GM23338 (cell line): ENCODE results near the gene FAM120A. TPM values are rescaled to one million over a fixed set of nuclear protein-coding genes. Genes with fewer than 3 reads are reported as not detected.

Experiments
- ATAC-seq: fragments of 200-7000 bp; cut with Tn5 transposase; 3 replicates; pipeline ENCODE4 v1.9.1; 2020
- DNase-seq: peaks from one replicate; pipeline ENCODE4 v3.0.0-alpha.2; 2015; ENCODE audit warnings: low spot score
- H2AFZ ChIP-seq: fragments of 200-600 bp; sonication (generic); 2 replicates; pipeline ENCODE4 v1.8.0; 2016; ENCODE audit warnings: antibody characterized with exemption, mild to moderate bottlenecking, moderate library complexity
- H3F3A ChIP-seq: fragments of 200-600 bp; sonication (generic); replicated peaks from 2 replicates; pipeline ENCODE4 v1.8.0; 2017; ENCODE audit warnings: antibody characterized with exemption, mixed run types, low read depth
- H3K27ac ChIP-seq: fragments of 200-600 bp; sonication (generic); 2 replicates; pipeline ENCODE4 v1.6.1; 2016; ENCODE audit warnings: low read depth
- H3K27me3 ChIP-seq: fragments of 200-600 bp; sonication (generic); 2 replicates; pipeline ENCODE4 v1.8.0; 2016; ENCODE audit warnings: mild to moderate bottlenecking, mixed run types, moderate library complexity; ENCODE audit not compliant: insufficient read depth
- H3K36me3 ChIP-seq: fragments of 200-600 bp; sonication (generic); 2 replicates; pipeline ENCODE4 v1.8.0; 2016; ENCODE audit warnings: mild to moderate bottlenecking; ENCODE audit not compliant: insufficient read depth
- H3K4me1 ChIP-seq: fragments of 200-600 bp; sonication (generic); 2 replicates; pipeline ENCODE4 v1.8.0; 2016; ENCODE audit warnings: mild to moderate bottlenecking, moderate library complexity; ENCODE audit not compliant: insufficient read depth
- H3K4me2 ChIP-seq: fragments of 200-600 bp; sonication (generic); 2 replicates; pipeline ENCODE4 v1.7.1; 2017; ENCODE audit warnings: mixed run types
- H3K4me3 ChIP-seq: fragments of 200-600 bp; sonication (generic); 2 replicates; pipeline ENCODE4 v1.6.1; 2016; ENCODE audit warnings: mixed run types
- H3K79me2 ChIP-seq: fragments of 200-600 bp; sonication (generic); replicated peaks from 2 replicates; pipeline ENCODE4 v1.8.0; 2017; ENCODE audit warnings: mild to moderate bottlenecking; ENCODE audit not compliant: insufficient read depth
- H3K9me2 ChIP-seq: fragments of 200-600 bp; sonication (generic); 2 replicates; pipeline ENCODE4 v1.8.0; 2017; ENCODE audit not compliant: insufficient read depth
- H4K20me1 ChIP-seq: fragments of 200-600 bp; sonication (generic); replicated peaks from 2 replicates; pipeline ENCODE4 v1.8.0; 2017; ENCODE audit warnings: mild to moderate bottlenecking; ENCODE audit not compliant: insufficient read depth
- H3K27ac Mint-ChIP-seq: 2 replicates; pipeline ENCODE4 v1.8.0; 2020; ENCODE audit warnings: inconsistent platforms, mild to moderate bottlenecking, moderate library complexity, mixed read lengths
- H3K27me3 Mint-ChIP-seq: 3 replicates; pipeline ENCODE4 v1.8.0; 2022; ENCODE audit warnings: low read depth, mild to moderate bottlenecking, moderate library complexity, mixed read lengths, inconsistent platforms; ENCODE audit not compliant: insufficient read depth, poor library complexity
- H3K36me3 Mint-ChIP-seq: 3 replicates; pipeline ENCODE4 v1.8.0; 2021; ENCODE audit warnings: low read depth, mild to moderate bottlenecking, inconsistent platforms, moderate library complexity, mixed read lengths
- H3K4me1 Mint-ChIP-seq: 3 replicates; pipeline ENCODE4 v1.8.0; 2020; ENCODE audit warnings: mild to moderate bottlenecking, inconsistent platforms, mixed read lengths
- H3K4me3 Mint-ChIP-seq: 3 replicates; pipeline ENCODE4 v1.8.0; 2021; ENCODE audit warnings: moderate library complexity, mild to moderate bottlenecking, inconsistent platforms, mixed read lengths
- H3K9me3 Mint-ChIP-seq: 3 replicates; pipeline ENCODE4 v1.8.0; 2020; ENCODE audit warnings: moderate library complexity, mild to moderate bottlenecking, inconsistent platforms, mixed read lengths
- CREB1 ChIP-seq: fragments of 250-450 bp; sonication (Bioruptor Pico); IDR thresholded peaks from 2 replicates; pipeline ENCODE4 v1.5.0; 2020; ENCODE audit warnings: low read depth, mild to moderate bottlenecking, moderate library complexity
- CTCF ChIP-seq, 2 experiments: fragments of 200-600 bp in 1 of 2; sonication (generic) in 1 of 2; conservative IDR thresholded peaks; 2 replicates each; pipeline versions ENCODE4 v1.5.1 to v1.6.1; 2016 to 2017; ENCODE audit warnings: antibody characterized with exemption in 2 of 2, low read depth in 2 of 2, mild to moderate bottlenecking in 2 of 2, moderate library complexity in 1 of 2
- ETS1 ChIP-seq: IDR thresholded peaks from 2 replicates; pipeline ENCODE4 v1.6.1; 2016; ENCODE audit warnings: antibody characterized with exemption
- EZH2 ChIP-seq: fragments of 200-600 bp; sonication (generic); IDR thresholded peaks from one replicate; pipeline ENCODE4 v1.8.0; 2017; ENCODE audit warnings: antibody characterized with exemption, mild to moderate bottlenecking, low read depth; ENCODE audit not compliant: unreplicated experiment
- EZH2phosphoT487 ChIP-seq: fragments of 200-600 bp; sonication (generic); IDR thresholded peaks from one replicate; pipeline ENCODE4 v1.8.1; 2018; ENCODE audit warnings: antibody characterized with exemption; ENCODE audit not compliant: unreplicated experiment
- JUNB ChIP-seq: IDR thresholded peaks from one replicate; pipeline ENCODE4 v1.6.1; 2016; ENCODE audit warnings: antibody characterized with exemption; ENCODE audit not compliant: unreplicated experiment
- NANOG ChIP-seq: IDR thresholded peaks from 2 replicates; pipeline ENCODE4 v1.6.1; 2016; ENCODE audit warnings: antibody characterized with exemption, borderline replicate concordance
- POLR2AphosphoS5 ChIP-seq: IDR thresholded peaks from 2 replicates; pipeline ENCODE4 v1.6.1; 2016; ENCODE audit warnings: antibody characterized with exemption, low read depth
- REST ChIP-seq: IDR thresholded peaks from one replicate; pipeline ENCODE4 v1.6.1; 2018; ENCODE audit warnings: antibody characterized with exemption; ENCODE audit not compliant: unreplicated experiment
- STAT1 ChIP-seq: IDR thresholded peaks from one replicate; pipeline ENCODE4 v1.6.1; 2016; ENCODE audit warnings: antibody characterized with exemption; ENCODE audit not compliant: unreplicated experiment
- ZNF114 ChIP-seq: fragments of 250-450 bp; sonication (Bioruptor Pico); IDR thresholded peaks from 2 replicates; pipeline ENCODE4 v1.5.0; 2020; ENCODE audit warnings: mild to moderate bottlenecking, moderate library complexity
- ZNF331 ChIP-seq: fragments of 250-450 bp; sonication (Bioruptor Pico); IDR thresholded peaks from 2 replicates; pipeline ENCODE4 v1.5.0; 2020; ENCODE audit warnings: low read depth, mild to moderate bottlenecking, moderate library complexity
- ZNF462 ChIP-seq: fragments of 250-450 bp; sonication (Bioruptor Pico); IDR thresholded peaks from 2 replicates; pipeline ENCODE4 v1.5.0; 2020; ENCODE audit warnings: mild to moderate bottlenecking, moderate library complexity
- polyA plus RNA-seq: library from polyadenylated mRNA; unstranded; fragments of >200 nt; fragmentation: Nextera tagmentation; extraction: Ambion mirVana; gene quantifications from 2 replicates; pipeline ENCODE4 v1.2.1, GENCODE V29; 2016
- total RNA-seq: library from RNA; depleted of rRNA; stranded (reverse); fragments of >200 nt; shearing (Covaris generic); gene quantifications from 2 replicates; pipeline ENCODE4 v1.2.3, GENCODE V29; 2014

FAM120A gene
- total and polyA plus RNA-seq, 2 experiments from 2014 or later, result 28.2 to 52.5 TPM

- H3K4me2 ChIP-seq, result no peak overlapping the region
- H2AFZ ChIP-seq, result no peak overlapping the region
- H3K27me3 ChIP-seq, result no peaks in the 10 kb centered on the region
- DNase-seq (no peak), ATAC-seq (no peak)
- H3K79me2 ChIP-seq, result peaks cover 18% of the 10 kb centered on the region
- H4K20me1 ChIP-seq, result no peaks in the 10 kb centered on the region; the same call in 1 of the 2 replicates
- Mint-ChIP-seq H3K4me3 (no peak overlapping the region), H3K36me3 (no peaks in the 10 kb centered on the region), H3K27me3 (peaks cover 3% of the 10 kb centered on the region), H3K27ac (no peak overlapping the region), H3K9me3 (no peaks in the 10 kb centered on the region), H3K4me1 (peaks cover 45% of the 10 kb centered on the region)
- H3K9me2 ChIP-seq, result no peaks in the 10 kb centered on the region
- H3K4me3 ChIP-seq, result no peak overlapping the region
- no peaks in the 10 kb centered on the region for H3K36me3 ChIP-seq
- H3F3A ChIP-seq, result no peaks in the 10 kb centered on the region; the same call in 1 of the 2 replicates
- H3K27ac ChIP-seq, result no peak overlapping the region
- H3K4me1 ChIP-seq, result peaks cover 34% of the 10 kb centered on the region
- TF ChIP-seq CTCF (conservative IDR thresholded peaks at IDR 0.05; ENCODE audit: low read depth in 2 of 2), result no peak
- TF ChIP-seq POLR2AphosphoS5, result no peak
- TF ChIP-seq EZH2, result no peak
- TF ChIP-seq EZH2phosphoT487, result no peak
- no peak for TF ChIP-seq JUNB
- no peak for TF ChIP-seq NANOG
- TF ChIP-seq STAT1, result no peak
- no peak for TF ChIP-seq ZNF114 (CRISPR knock-in tag)
- no peak for TF ChIP-seq REST
- no peak for TF ChIP-seq ZNF462 (CRISPR knock-in tag)
- no peak for TF ChIP-seq ZNF331 (CRISPR knock-in tag)
- no peak for TF ChIP-seq ETS1
- TF ChIP-seq CREB1 (CRISPR knock-in tag), result no peak
Measured at GRCh38 chr9:93597871-93598646, 146.6 kb downstream of the FAM120A start.
